Skeletal muscle tissue (tissue), 4 donors: ENCODE data around the gene TM9SF2. TPM values are rescaled to one million over a fixed set of nuclear protein-coding genes. Genes with fewer than 3 reads are reported as not detected.

Experiments used
- H3K27ac ChIP-seq: one replicate; pipeline ENCODE4 v1.7.0; 2013; ENCODE audit warnings: mild to moderate bottlenecking, low read depth, low read length, inconsistent platforms
- H3K27me3 ChIP-seq, 3 donors: one replicate each; pipeline ENCODE4 v1.7.0; 2013; ENCODE audit warnings: low read length in 3 of 3; ENCODE audit not compliant: control insufficient read depth in 3 of 3, insufficient read depth in 3 of 3
- H3K36me3 ChIP-seq, 3 donors: one replicate each; pipeline ENCODE4 v1.7.0; 2013; ENCODE audit warnings: low read length in 3 of 3; ENCODE audit not compliant: control insufficient read depth in 3 of 3, insufficient read depth in 3 of 3
- H3K4me1 ChIP-seq, 3 donors: one replicate each; pipeline ENCODE4 v1.7.0; 2013; ENCODE audit warnings: low read length in 3 of 3, mild to moderate bottlenecking in 3 of 3; ENCODE audit not compliant: control insufficient read depth in 3 of 3, insufficient read depth in 3 of 3
- H3K4me3 ChIP-seq, 3 donors: one replicate each; pipeline ENCODE4 v1.7.0; 2013; ENCODE audit warnings: low read length in 3 of 3
- H3K9ac ChIP-seq, 3 donors: one replicate each; pipeline ENCODE4 v1.7.0; 2013; ENCODE audit warnings: low read length in 3 of 3, mild to moderate bottlenecking in 3 of 3, moderate library complexity in 2 of 3, low read depth in 1 of 3
- H3K9me3 ChIP-seq, 3 donors: one replicate each; pipeline ENCODE4 v1.7.0; 2013; ENCODE audit warnings: low read length in 3 of 3; ENCODE audit not compliant: control insufficient read depth in 3 of 3
- total RNA-seq: library from RNA; depleted of rRNA; stranded (reverse); fragments of >200 nt; gene quantifications from one replicate; pipeline ENCODE4 v1.2.3, GENCODE V29; 2014
- donor health status: Osteomylitis.

Gene TM9SF2
- total RNA-seq, 1 donor from 2014 or later: 116 TPM

- Histone ChIP-seq H3K27me3 (peaks cover 0 to 4% (median 0%) of the 10 kb centered on the region in 3 donors), H3K36me3 (no peaks in the 10 kb centered on the region), H3K9ac (no peak overlapping the region), H3K4me3 (no peak overlapping the region), H3K9me3 (no peaks in the 10 kb centered on the region), H3K4me1 (no peaks in the 10 kb centered on the region), H3K27ac (no peak overlapping the region)
These were observed 31.2 kb upstream of the TM9SF2 start for GRCh38 chr13:99470027-99470426.

- H3K27me3 ChIP-seq: peaks cover 0 to 4% (median 0%) of the 10 kb centered on the region in 3 donors
- no peaks in the 10 kb centered on the region for H3K9me3 ChIP-seq
- H3K4me3 ChIP-seq: no peak overlapping the region
- no peaks in the 10 kb centered on the region for H3K4me1 ChIP-seq
- no peak overlapping the region for H3K9ac ChIP-seq
- H3K36me3 ChIP-seq: no peaks in the 10 kb centered on the region
- H3K27ac ChIP-seq: no peak overlapping the region
These were observed 29.8 kb upstream of the TM9SF2 start for GRCh38 chr13:99471221-99472121.

GRCh38 chr13:99472122-99472440 lies 29.2 kb upstream of the TM9SF2 start:
- H3K9me3 ChIP-seq: no peaks in the 10 kb centered on the region
- no peak overlapping the region for H3K9ac ChIP-seq
- H3K27ac ChIP-seq: no peak overlapping the region
- H3K4me3 ChIP-seq: no peak overlapping the region
- peaks cover 0 to 4% (median 0%) of the 10 kb centered on the region in 3 donors for H3K27me3 ChIP-seq
- H3K4me1 ChIP-seq: no peaks in the 10 kb centered on the region
- no peaks in the 10 kb centered on the region for H3K36me3 ChIP-seq

- H3K27me3 ChIP-seq: peaks cover 0 to 4% (median 0%) of the 10 kb centered on the region in 3 donors
- no peaks in the 10 kb centered on the region for H3K4me1 ChIP-seq
- no peaks in the 10 kb centered on the region for H3K36me3 ChIP-seq
- H3K27ac ChIP-seq: no peak overlapping the region
- H3K4me3 ChIP-seq: no peak overlapping the region
- no peak overlapping the region for H3K9ac ChIP-seq
- H3K9me3 ChIP-seq: no peaks in the 10 kb centered on the region
These were observed 27.8 kb upstream of the TM9SF2 start for GRCh38 chr13:99473515-99473914.

- no peaks in the 10 kb centered on the region for H3K4me1 ChIP-seq
- no peak overlapping the region for H3K4me3 ChIP-seq
- H3K9me3 ChIP-seq: no peaks in the 10 kb centered on the region
- no peak overlapping the region for H3K27ac ChIP-seq
- H3K36me3 ChIP-seq: no peaks in the 10 kb centered on the region
- H3K9ac ChIP-seq: no peak overlapping the region
- no peaks in the 10 kb centered on the region for H3K27me3 ChIP-seq
These were observed 24.6 kb upstream of the TM9SF2 start for GRCh38 chr13:99476648-99477047.

- Histone ChIP-seq H3K9me3 (no peaks in the 10 kb centered on the region), H3K27ac (no peak overlapping the region), H3K4me1 (no peaks in the 10 kb centered on the region), H3K36me3 (no peaks in the 10 kb centered on the region), H3K4me3 (no peak overlapping the region), H3K27me3 (no peaks in the 10 kb centered on the region), H3K9ac (no peak overlapping the region)
These were observed 23.8 kb upstream of the TM9SF2 start for GRCh38 chr13:99477493-99477892.

GRCh38 chr13:99481366-99481765 lies 19.9 kb upstream of the TM9SF2 start:
- Histone ChIP-seq H3K9ac (no peak overlapping the region), H3K27me3 (no peaks in the 10 kb centered on the region), H3K36me3 (no peaks in the 10 kb centered on the region), H3K4me3 (no peak overlapping the region), H3K27ac (no peak overlapping the region), H3K9me3 (no peaks in the 10 kb centered on the region), H3K4me1 (no peaks in the 10 kb centered on the region)

- Histone ChIP-seq H3K27ac (no peak overlapping the region), H3K36me3 (no peaks in the 10 kb centered on the region), H3K27me3 (no peaks in the 10 kb centered on the region), H3K4me3 (no peak overlapping the region), H3K9me3 (no peaks in the 10 kb centered on the region), H3K4me1 (no peaks in the 10 kb centered on the region), H3K9ac (no peak overlapping the region)
These were observed 16.8 kb upstream of the TM9SF2 start for GRCh38 chr13:99484473-99484872.

DNA sequence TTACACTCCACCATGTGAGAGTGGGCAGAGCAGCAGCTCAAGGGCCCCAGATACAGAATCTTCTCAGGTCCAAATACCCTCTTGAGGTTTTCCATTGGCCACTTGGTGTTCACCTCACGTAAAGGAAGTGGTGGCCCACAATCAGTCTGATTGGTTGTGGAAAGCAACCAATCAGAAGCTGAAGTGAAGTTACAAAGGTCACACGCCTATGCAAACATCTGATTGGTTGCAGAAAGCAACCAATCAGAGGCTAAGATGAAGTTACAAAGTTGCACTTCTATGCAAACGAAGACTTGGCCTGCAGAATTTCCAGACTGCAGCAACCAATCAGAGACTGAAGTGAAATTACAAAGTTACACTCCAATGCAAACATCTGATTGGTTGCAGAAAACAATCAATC lies 14.3 kb upstream of the TM9SF2 start:
- Histone ChIP-seq H3K27ac (no peak overlapping the region), H3K9me3 (no peaks in the 10 kb centered on the region)

GRCh38 chr13:99489028-99489427 lies 12.2 kb upstream of the TM9SF2 start:
- no peaks in the 10 kb centered on the region for H3K9me3 ChIP-seq
- H3K4me3 ChIP-seq: no peak overlapping the region
- no peaks in the 10 kb centered on the region for H3K4me1 ChIP-seq
- no peak overlapping the region for H3K9ac ChIP-seq
- H3K36me3 ChIP-seq: no peaks in the 10 kb centered on the region
- H3K27me3 ChIP-seq: no peaks in the 10 kb centered on the region
- H3K27ac ChIP-seq: no peak overlapping the region

More for the DNA sequence above, 14.3 kb upstream of the TM9SF2 start:
- Histone ChIP-seq H3K9ac (no peak overlapping the region), H3K4me3 (no peak overlapping the region), H3K4me1 (no peaks in the 10 kb centered on the region), H3K36me3 (no peaks in the 10 kb centered on the region), H3K27me3 (no peaks in the 10 kb centered on the region)
